Embryonic facial prominence (tissue), 1 donor: ENCODE results near the gene ZGPAT.

Experiments used
- DNase-seq: peaks from one replicate; pipeline ENCODE4 v3.0.0-alpha.2; 2016; ENCODE audit errors: extremely low spot score

Gene ZGPAT

GRCh38 chr20:63782521-63782971, 74.7 kb downstream of the ZGPAT start:
- no peak for DNase-seq

GRCh38 chr20:63783970-63784369, 76.1 kb downstream of the ZGPAT start:
- no peak for DNase-seq

GRCh38 chr20:63785691-63786131, 77.9 kb downstream of the ZGPAT start:
- no peak for DNase-seq
